H9 (cell line): ENCODE measurements around the gene COX7B. TPM values are rescaled to one million over a fixed set of nuclear protein-coding genes. Genes with fewer than 3 reads are reported as not detected.

Experiments
- DNase-seq: peaks from one replicate; pipeline ENCODE4 v3.0.0-alpha.2; 2017
- H2AFZ ChIP-seq: one replicate; pipeline ENCODE4 v1.6.1; 2013; ENCODE audit warnings: mild to moderate bottlenecking, low read length, control low read depth, moderate library complexity
- H2AK5ac ChIP-seq: 2 replicates; pipeline ENCODE4 v1.6.1; 2013; ENCODE audit warnings: low read length, control low read depth, mixed read lengths; ENCODE audit not compliant: insufficient read length
- H2BK120ac ChIP-seq: one replicate; pipeline ENCODE4 v1.6.1; 2013; ENCODE audit warnings: low read depth, mild to moderate bottlenecking, low read length, control low read depth, inconsistent platforms; ENCODE audit not compliant: poor library complexity, severe bottlenecking
- H2BK12ac ChIP-seq: 2 replicates; pipeline ENCODE4 v1.6.1; 2013; ENCODE audit warnings: low read length, control low read depth, mixed read lengths, low read depth; ENCODE audit not compliant: insufficient read length
- H2BK15ac ChIP-seq: 2 replicates; pipeline ENCODE4 v1.6.1; 2013; ENCODE audit warnings: low read depth, low read length, control low read depth
- H2BK20ac ChIP-seq: one replicate; pipeline ENCODE4 v1.6.1; 2013; ENCODE audit warnings: low read depth, mild to moderate bottlenecking, low read length, control low read depth, inconsistent platforms; ENCODE audit not compliant: poor library complexity, severe bottlenecking
- H2BK5ac ChIP-seq: 2 replicates; pipeline ENCODE4 v1.6.1; 2013; ENCODE audit warnings: low read length, control low read depth, mixed read lengths; ENCODE audit not compliant: insufficient read length
- H3K14ac ChIP-seq: 2 replicates; pipeline ENCODE4 v1.6.1; 2013; ENCODE audit warnings: low read length, control low read depth; ENCODE audit not compliant: insufficient read depth
- H3K18ac ChIP-seq: 2 replicates; pipeline ENCODE4 v1.6.1; 2013; ENCODE audit warnings: low read depth, mild to moderate bottlenecking, mixed read lengths, low read length, control low read depth; ENCODE audit not compliant: insufficient read length
- H3K23ac ChIP-seq: 2 replicates; pipeline ENCODE4 v1.6.1; 2013; ENCODE audit warnings: low read length, control low read depth, mixed read lengths, low read depth; ENCODE audit not compliant: insufficient read length
- H3K23me2 ChIP-seq: 2 replicates; pipeline ENCODE4 v1.6.1; 2013; ENCODE audit warnings: low read depth, mild to moderate bottlenecking, mixed read lengths, low read length, control low read depth; ENCODE audit not compliant: insufficient read length, poor library complexity, severe bottlenecking
- H3K27ac ChIP-seq: 2 replicates; pipeline ENCODE4 v1.5.1; 2013; ENCODE audit warnings: low read length, control low read depth, mixed read lengths, low read depth; ENCODE audit not compliant: insufficient read length
- H3K27me3 ChIP-seq: 2 replicates; pipeline ENCODE4 v1.6.1; 2013; ENCODE audit warnings: low read length, control low read depth, inconsistent platforms; ENCODE audit not compliant: insufficient read depth
- H3K4ac ChIP-seq: 2 replicates; pipeline ENCODE4 v1.6.1; 2013; ENCODE audit warnings: low read depth, mild to moderate bottlenecking, control low read depth, inconsistent platforms, low read length, moderate library complexity
- H3K4me1 ChIP-seq: 2 replicates; pipeline ENCODE4 v1.6.1; 2013; ENCODE audit warnings: low read length, control low read depth, inconsistent platforms; ENCODE audit not compliant: insufficient read depth
- H3K4me2 ChIP-seq: 2 replicates; pipeline ENCODE4 v1.6.1; 2013; ENCODE audit warnings: low read length, control low read depth, mixed read lengths; ENCODE audit not compliant: insufficient read length, insufficient read depth
- H3K56ac ChIP-seq: 2 replicates; pipeline ENCODE4 v1.6.1; 2013; ENCODE audit warnings: low read depth, mild to moderate bottlenecking, mixed read lengths, low read length, control low read depth; ENCODE audit not compliant: insufficient read length
- H3K79me1 ChIP-seq: 2 replicates; pipeline ENCODE4 v1.6.1; 2013; ENCODE audit warnings: low read depth, mild to moderate bottlenecking, moderate library complexity, low read length, control low read depth, inconsistent platforms; ENCODE audit not compliant: insufficient read depth, poor library complexity, severe bottlenecking
- H3K79me2 ChIP-seq: 2 replicates; pipeline ENCODE4 v1.6.1; 2013; ENCODE audit warnings: low read length, control low read depth, inconsistent platforms; ENCODE audit not compliant: insufficient read depth
- H3K9ac ChIP-seq: 2 replicates; pipeline ENCODE4 v1.6.1; 2013; ENCODE audit warnings: low read length, control low read depth, mixed read lengths; ENCODE audit not compliant: insufficient read length; ENCODE audit errors: extremely low read depth
- H3K9me3 ChIP-seq: one replicate; pipeline ENCODE4 v1.6.1; 2013; ENCODE audit warnings: low read depth, low read length, inconsistent platforms; ENCODE audit not compliant: control insufficient read depth
- H3T11ph ChIP-seq: one replicate; pipeline ENCODE4 v1.6.1; 2013; ENCODE audit warnings: mild to moderate bottlenecking, low read length, control low read depth, inconsistent platforms
- H4K20me1 ChIP-seq: one replicate; pipeline ENCODE4 v1.6.1; 2013; ENCODE audit not compliant: control insufficient read depth, insufficient read length, insufficient read depth
- H4K5ac ChIP-seq: 2 replicates; pipeline ENCODE4 v1.6.1; 2013; ENCODE audit warnings: low read depth, mild to moderate bottlenecking, mixed read lengths, low read length, control low read depth; ENCODE audit not compliant: insufficient read length
- H4K8ac ChIP-seq: replicated peaks from 2 replicates; pipeline ENCODE4 v1.6.1; 2013; ENCODE audit warnings: low read length, control low read depth, mixed read lengths, low read depth; ENCODE audit not compliant: insufficient read length
- H4K91ac ChIP-seq: 2 replicates; pipeline ENCODE4 v1.6.1; 2013; ENCODE audit warnings: low read depth, mild to moderate bottlenecking, moderate library complexity, mixed read lengths, low read length, control low read depth; ENCODE audit not compliant: insufficient read length
- H3K27ac Mint-ChIP-seq, 3 experiments: 2 replicates in 2 of 3; 3 replicates in 1 of 3; pipeline ENCODE4 v1.8.0; 2020 to 2021; ENCODE audit warnings: mixed read lengths in 3 of 3, mild to moderate bottlenecking in 1 of 3, moderate library complexity in 1 of 3
- H3K27me3 Mint-ChIP-seq: 2 replicates; pipeline ENCODE4 v1.8.0; 2021; ENCODE audit warnings: low read depth, mild to moderate bottlenecking, moderate library complexity, mixed read lengths
- H3K36me3 Mint-ChIP-seq, 3 experiments: 2 replicates in 2 of 3; 3 replicates in 1 of 3; pipeline ENCODE4 v1.8.0; 2020 to 2021; ENCODE audit warnings: low read depth in 3 of 3, mixed read lengths in 3 of 3; ENCODE audit not compliant: insufficient read depth in 1 of 3
- H3K4me1 Mint-ChIP-seq, 2 experiments: 2 replicates each; pipeline ENCODE4 v1.8.0; 2020; ENCODE audit warnings: mixed read lengths in 2 of 2
- H3K4me3 Mint-ChIP-seq, 2 experiments: 2 replicates in 1 of 2; 3 replicates in 1 of 2; pipeline ENCODE4 v1.8.0; 2020 to 2021; ENCODE audit warnings: mild to moderate bottlenecking in 2 of 2, mixed read lengths in 2 of 2, moderate library complexity in 1 of 2
- H3K9me3 Mint-ChIP-seq, 2 experiments: 2 replicates in 1 of 2; 3 replicates in 1 of 2; pipeline ENCODE4 v1.8.0; 2020; ENCODE audit warnings: mild to moderate bottlenecking in 2 of 2, mixed read lengths in 2 of 2, moderate library complexity in 1 of 2
- WGBS: extraction: QIAGEN DNeasy Blood & Tissue Kit; methylation state at CpG from one replicate; pipeline ENCODE4 v1.1.7; 2013; ENCODE audit warnings: missing lambda C conversion rate, low lambda C conversion rate, mixed read lengths; ENCODE audit not compliant: insufficient read length; ENCODE audit errors: extremely low coverage; 5-methylcytosine and 5-hydroxymethylcytosine counted together
- total RNA-seq: library from RNA; stranded (reverse); gene quantifications from 2 replicates; pipeline ENCODE4 v1.2.1, GENCODE V29; 2021
- TF ChIP-seq, protein P1 (sequence below): fragments of 200-600 bp; sonication (generic); conservative IDR thresholded peaks from 3 replicates; pipeline ENCODE4 v1.8.0; 2021; ENCODE audit warnings: antibody characterized with exemption, mild to moderate bottlenecking

Gene COX7B
- total RNA-seq, 1 experiment from 2014 or later = 253 TPM

DNA sequence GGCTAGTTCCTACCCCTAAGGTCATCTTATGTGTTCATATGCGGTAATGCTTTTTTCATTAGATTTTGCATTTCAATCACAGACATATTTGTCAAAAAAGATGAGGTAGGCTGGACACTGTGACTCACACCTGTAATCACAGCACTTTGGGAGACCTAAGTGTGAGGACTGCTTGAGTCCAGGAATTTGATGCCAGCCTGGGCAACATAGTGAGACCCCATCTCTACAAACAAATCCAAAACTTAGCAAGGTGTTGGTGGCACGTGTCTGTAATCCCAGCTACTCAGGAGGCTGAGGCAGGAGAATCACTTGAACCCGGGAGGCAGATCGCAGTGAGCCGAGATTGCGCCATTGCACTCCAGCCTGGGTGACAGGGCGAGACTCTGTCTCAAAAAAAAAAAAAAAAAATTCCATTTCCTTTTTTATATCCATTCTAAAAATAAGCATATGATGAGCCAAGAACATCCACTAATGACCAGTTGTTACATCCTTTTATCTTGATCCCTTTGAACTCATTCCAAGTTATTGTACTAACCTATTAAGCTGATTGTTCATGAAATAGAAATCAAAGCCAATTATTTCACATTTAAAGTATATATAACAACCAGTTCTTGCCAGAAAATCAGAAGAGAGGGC lies 46.8 kb downstream of the COX7B start:
- no peaks in the 10 kb centered on the region for H3K9me3 ChIP-seq
- no peak overlapping the region for H3K4me2 ChIP-seq
- H3K56ac ChIP-seq = no peak overlapping the region
- Mint-ChIP-seq H3K9me3 (peaks cover 27 to 40% of the 10 kb centered on the region in 2 experiments), H3K4me1 (no peaks in the 10 kb centered on the region), H3K27ac (no peak overlapping the region), H3K27me3 (no peaks in the 10 kb centered on the region), H3K4me3 (no peak overlapping the region), H3K36me3 (peaks cover 0 to 4% (median 2%) of the 10 kb centered on the region in 3 experiments; a peak in 2 of 7 replicates)
- H3K9ac ChIP-seq = no peak overlapping the region
- no peak overlapping the region for H3K14ac ChIP-seq
- no peak overlapping the region for H3K23ac ChIP-seq
- no peak overlapping the region for H4K5ac ChIP-seq
- H3K27ac ChIP-seq = no peak overlapping the region
- no peak overlapping the region for H2BK5ac ChIP-seq
- no peaks in the 10 kb centered on the region for H3K79me1 ChIP-seq
- H2AK5ac ChIP-seq = no peak overlapping the region
- H2AFZ ChIP-seq = no peak overlapping the region
- H2BK12ac ChIP-seq = no peak overlapping the region
- H3K4ac ChIP-seq = no peak overlapping the region
- H3K27me3 ChIP-seq = no peaks in the 10 kb centered on the region
- H3K79me2 ChIP-seq = no peaks in the 10 kb centered on the region
- H3T11ph ChIP-seq = no peak overlapping the region
- H3K4me1 ChIP-seq = no peaks in the 10 kb centered on the region
- no peak for DNase-seq
- H2BK15ac ChIP-seq = no peak overlapping the region
- H2BK20ac ChIP-seq = no peak overlapping the region
- H3K23me2 ChIP-seq = no peaks in the 10 kb centered on the region
- H3K18ac ChIP-seq = no peak overlapping the region
- H4K20me1 ChIP-seq = no peaks in the 10 kb centered on the region
- no CpG with 5 or more reads among the region's 7 CpGs for WGBS
- TF ChIP-seq, protein P1, sequence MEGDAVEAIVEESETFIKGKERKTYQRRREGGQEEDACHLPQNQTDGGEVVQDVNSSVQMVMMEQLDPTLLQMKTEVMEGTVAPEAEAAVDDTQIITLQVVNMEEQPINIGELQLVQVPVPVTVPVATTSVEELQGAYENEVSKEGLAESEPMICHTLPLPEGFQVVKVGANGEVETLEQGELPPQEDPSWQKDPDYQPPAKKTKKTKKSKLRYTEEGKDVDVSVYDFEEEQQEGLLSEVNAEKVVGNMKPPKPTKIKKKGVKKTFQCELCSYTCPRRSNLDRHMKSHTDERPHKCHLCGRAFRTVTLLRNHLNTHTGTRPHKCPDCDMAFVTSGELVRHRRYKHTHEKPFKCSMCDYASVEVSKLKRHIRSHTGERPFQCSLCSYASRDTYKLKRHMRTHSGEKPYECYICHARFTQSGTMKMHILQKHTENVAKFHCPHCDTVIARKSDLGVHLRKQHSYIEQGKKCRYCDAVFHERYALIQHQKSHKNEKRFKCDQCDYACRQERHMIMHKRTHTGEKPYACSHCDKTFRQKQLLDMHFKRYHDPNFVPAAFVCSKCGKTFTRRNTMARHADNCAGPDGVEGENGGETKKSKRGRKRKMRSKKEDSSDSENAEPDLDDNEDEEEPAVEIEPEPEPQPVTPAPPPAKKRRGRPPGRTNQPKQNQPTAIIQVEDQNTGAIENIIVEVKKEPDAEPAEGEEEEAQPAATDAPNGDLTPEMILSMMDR = no peak
- no peak overlapping the region for H4K8ac ChIP-seq
- H4K91ac ChIP-seq = no peak overlapping the region
- no peak overlapping the region for H2BK120ac ChIP-seq
